NCI-H69 (cell line): Measurements from ENCODE around the gene PSMC3.
A peak's percentile ranks its signal among the peaks of the same experiment; 100 is the strongest.

Experiments used
- DNase-seq: peaks from one replicate; lab custom pipeline; 2025; lab: John Stamatoyannopoulos, UW

The PSMC3 gene

GRCh38 chr11:47426062-47426956 lies at the start of gene PSMC3:
Gene PSMC3, minus strand, starts transcription at chr11:47426439. Its CDS starts 160 bp downstream, at chr11:47426279.
- DNase-seq = peak; percentile 99

- no peak for DNase-seq
Measured at GRCh38 chr11:47470671-47471070, 44.4 kb upstream of the PSMC3 start.

GRCh38 chr11:47469361-47470179 lies 43.3 kb upstream of the PSMC3 start:
- DNase-seq = peak; percentile 83

GRCh38 chr11:47468598-47469214 lies 42.5 kb upstream of the PSMC3 start:
- peak; percentile 70 for DNase-seq

GRCh38 chr11:47467357-47467756 lies 41.1 kb upstream of the PSMC3 start:
- DNase-seq = peak; percentile 99

- peak; percentile 99 for DNase-seq
Measured at GRCh38 chr11:47466701-47467250, 40.5 kb upstream of the PSMC3 start.

GRCh38 chr11:47466201-47466600 lies 40.0 kb upstream of the PSMC3 start:
- peak; percentile 54 for DNase-seq

GRCh38 chr11:47464483-47464882 lies 38.2 kb upstream of the PSMC3 start:
- peak; percentile 99 for DNase-seq

- peak; percentile 60 for DNase-seq
Measured at GRCh38 chr11:47461876-47462275, 35.6 kb upstream of the PSMC3 start.

GRCh38 chr11:47460571-47461235 lies 34.5 kb upstream of the PSMC3 start:
- DNase-seq = no peak

GRCh38 chr11:47454258-47454671 lies 28.0 kb upstream of the PSMC3 start:
- DNase-seq = peak; percentile 87

GRCh38 chr11:47453365-47453764 lies 27.1 kb upstream of the PSMC3 start:
- no peak for DNase-seq

- DNase-seq = no peak
Measured at GRCh38 chr11:47451990-47452389, 25.8 kb upstream of the PSMC3 start.

GRCh38 chr11:47451436-47451835 lies 25.2 kb upstream of the PSMC3 start:
- DNase-seq = no peak

GRCh38 chr11:47449541-47449940 lies 23.3 kb upstream of the PSMC3 start:
- no peak for DNase-seq

GRCh38 chr11:47448566-47449427 lies 22.6 kb upstream of the PSMC3 start, which contains the start of gene RAPSN:
Gene RAPSN, minus strand, starts transcription at chr11:47449136. Its CDS starts 172 bp downstream, at chr11:47448964.
- no peak for DNase-seq

- no peak for DNase-seq
Measured at GRCh38 chr11:47447906-47448305, 21.7 kb upstream of the PSMC3 start.

- no peak for DNase-seq
Measured at GRCh38 chr11:47446833-47447232, 20.6 kb upstream of the PSMC3 start.

- no peak for DNase-seq
Measured at GRCh38 chr11:47445840-47446239, 19.6 kb upstream of the PSMC3 start.

GRCh38 chr11:47443817-47444216 lies 17.6 kb upstream of the PSMC3 start:
- no peak for DNase-seq
